K562 treated with DMSO at 1 percent for 24 hours (cell line): ENCODE results near the gene CCDC88A. TPM values are rescaled to one million over a fixed set of nuclear protein-coding genes. Genes with fewer than 3 reads are reported as not detected.

Experiments used
- total RNA-seq: library from RNA; unstranded; fragments of 300-600 nt; gene quantifications from 2 replicates; pipeline ENCODE4 v1.2.3, GENCODE V29; 2022; ENCODE audit warnings: low read depth; ENCODE audit not compliant: insufficient read depth

CCDC88A gene
- total RNA-seq, result 17.1 and 28.0 TPM in 2 replicates

GRCh38 chr2:55419679-55420438 lies at the start of gene CCDC88A:
Gene CCDC88A (minus strand): TSS chr2:55419856. CDS start chr2:55419079, 777 bp downstream.

GRCh38 chr2:55268907-55269644 lies 150.6 kb downstream of the CCDC88A start, which contains the start of gene MTIF2:
Gene MTIF2 (minus strand): TSS chr2:55269231. CDS start chr2:55263858, 5,373 bp downstream.

Other genes with a start within 250 kb of the CCDC88A start
- gene CLHC1, start 187.6 kb downstream of the CCDC88A start, total RNA-seq, result 3.9 and 4.7 TPM in 2 replicates
- 1,400 and 1,535 TPM in 2 replicates for gene RPS27A, start 187.2 kb downstream of the CCDC88A start, total RNA-seq
- 33.7 and 45.2 TPM in 2 replicates for gene MTIF2, start 150.6 kb downstream of the CCDC88A start, total RNA-seq
- gene CFAP36, start 99.9 kb upstream of the CCDC88A start, total RNA-seq, result 18.1 and 20.2 TPM in 2 replicates
- 22.3 and 27.5 TPM in 2 replicates for gene PPP4R3B, start 197.8 kb upstream of the CCDC88A start, total RNA-seq